ENCODE measurements around the gene SAXO2. TPM values are rescaled to one million over a fixed set of nuclear protein-coding genes. Genes with fewer than 3 reads are reported as not detected.

The SAXO2 gene
- total and polyA plus RNA-seq, 2 experiments from 2014 or later, result 0.73 to 10.1 TPM

DNA sequence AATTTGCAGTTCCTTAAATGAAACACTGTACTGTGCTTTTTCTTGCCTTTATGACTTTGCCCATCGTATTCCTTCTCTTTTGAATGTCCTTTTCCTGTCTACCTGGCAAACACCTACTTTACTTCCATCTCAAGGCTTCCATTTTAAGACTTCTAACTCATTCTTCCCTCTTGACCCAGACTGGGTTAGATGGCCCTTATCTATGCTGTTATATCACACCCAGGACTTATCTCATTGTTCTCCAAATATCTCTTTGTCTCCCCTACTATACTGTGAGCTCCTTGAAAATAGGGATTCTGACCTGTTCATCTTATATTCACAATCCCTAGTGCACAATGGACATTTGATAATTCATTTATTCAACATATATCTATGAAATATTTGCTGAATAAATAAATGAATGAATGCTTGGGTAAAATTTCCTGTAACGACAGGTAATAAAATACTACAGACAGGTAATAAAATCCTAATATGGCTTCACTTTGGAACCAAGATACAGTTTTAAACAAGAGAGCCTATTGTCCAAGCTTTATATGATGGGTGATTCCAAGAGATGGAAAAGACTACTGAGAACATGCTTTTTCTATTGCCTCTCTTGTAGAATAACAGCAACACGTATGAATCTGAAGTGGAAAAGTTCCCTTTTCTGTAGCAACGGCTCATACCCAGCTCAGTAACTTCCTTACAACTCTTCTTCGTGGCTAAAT, 22.8 kb upstream of the SAXO2 start:
- no peak for ATAC-seq
- Mint-ChIP-seq H3K4me1 (no peaks in the 10 kb centered on the region), H3K9me3 (no peaks in the 10 kb centered on the region), H3K4me3 (no peak overlapping the region), H3K27ac (no peak overlapping the region), H3K36me3 (ENCODE audit: low read depth) (peaks cover 20% of the 10 kb centered on the region), H3K27me3 (ENCODE audit: insufficient read depth, low read depth, poor library complexity) (no peaks in the 10 kb centered on the region)
- H3K9me2 ChIP-seq (ENCODE audit: insufficient read depth), result no peaks in the 10 kb centered on the region
- DNase-seq (ENCODE audit: low spot score), result no peak
- H4K20me1 ChIP-seq (replicated peaks; ENCODE audit: insufficient read depth), result no peaks in the 10 kb centered on the region
- H3F3A ChIP-seq (replicated peaks; ENCODE audit: low read depth), result no peaks in the 10 kb centered on the region
- no peak overlapping the region for H3K27ac ChIP-seq (ENCODE audit: low read depth)
- no peak overlapping the region for H2AFZ ChIP-seq
- H3K4me1 ChIP-seq (ENCODE audit: insufficient read depth), result no peaks in the 10 kb centered on the region
- TF ChIP-seq, protein P1, sequence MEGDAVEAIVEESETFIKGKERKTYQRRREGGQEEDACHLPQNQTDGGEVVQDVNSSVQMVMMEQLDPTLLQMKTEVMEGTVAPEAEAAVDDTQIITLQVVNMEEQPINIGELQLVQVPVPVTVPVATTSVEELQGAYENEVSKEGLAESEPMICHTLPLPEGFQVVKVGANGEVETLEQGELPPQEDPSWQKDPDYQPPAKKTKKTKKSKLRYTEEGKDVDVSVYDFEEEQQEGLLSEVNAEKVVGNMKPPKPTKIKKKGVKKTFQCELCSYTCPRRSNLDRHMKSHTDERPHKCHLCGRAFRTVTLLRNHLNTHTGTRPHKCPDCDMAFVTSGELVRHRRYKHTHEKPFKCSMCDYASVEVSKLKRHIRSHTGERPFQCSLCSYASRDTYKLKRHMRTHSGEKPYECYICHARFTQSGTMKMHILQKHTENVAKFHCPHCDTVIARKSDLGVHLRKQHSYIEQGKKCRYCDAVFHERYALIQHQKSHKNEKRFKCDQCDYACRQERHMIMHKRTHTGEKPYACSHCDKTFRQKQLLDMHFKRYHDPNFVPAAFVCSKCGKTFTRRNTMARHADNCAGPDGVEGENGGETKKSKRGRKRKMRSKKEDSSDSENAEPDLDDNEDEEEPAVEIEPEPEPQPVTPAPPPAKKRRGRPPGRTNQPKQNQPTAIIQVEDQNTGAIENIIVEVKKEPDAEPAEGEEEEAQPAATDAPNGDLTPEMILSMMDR (conservative IDR thresholded peaks at IDR 0.05; ENCODE audit: low read depth in 2 of 2), result no peak
- TF ChIP-seq, protein P2, sequence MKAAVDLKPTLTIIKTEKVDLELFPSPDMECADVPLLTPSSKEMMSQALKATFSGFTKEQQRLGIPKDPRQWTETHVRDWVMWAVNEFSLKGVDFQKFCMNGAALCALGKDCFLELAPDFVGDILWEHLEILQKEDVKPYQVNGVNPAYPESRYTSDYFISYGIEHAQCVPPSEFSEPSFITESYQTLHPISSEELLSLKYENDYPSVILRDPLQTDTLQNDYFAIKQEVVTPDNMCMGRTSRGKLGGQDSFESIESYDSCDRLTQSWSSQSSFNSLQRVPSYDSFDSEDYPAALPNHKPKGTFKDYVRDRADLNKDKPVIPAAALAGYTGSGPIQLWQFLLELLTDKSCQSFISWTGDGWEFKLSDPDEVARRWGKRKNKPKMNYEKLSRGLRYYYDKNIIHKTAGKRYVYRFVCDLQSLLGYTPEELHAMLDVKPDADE (IDR thresholded peaks at IDR 0.05), result no peak
- TF ChIP-seq JUNB (IDR thresholded peaks at IDR 0.05; ENCODE audit: unreplicated experiment), result no peak
- no peak for TF ChIP-seq CREB1 (CRISPR knock-in tag; IDR thresholded peaks at IDR 0.05; ENCODE audit: low read depth)
- TF ChIP-seq ZNF114 (CRISPR knock-in tag; IDR thresholded peaks at IDR 0.05), result no peak
- TF ChIP-seq, protein P3, sequence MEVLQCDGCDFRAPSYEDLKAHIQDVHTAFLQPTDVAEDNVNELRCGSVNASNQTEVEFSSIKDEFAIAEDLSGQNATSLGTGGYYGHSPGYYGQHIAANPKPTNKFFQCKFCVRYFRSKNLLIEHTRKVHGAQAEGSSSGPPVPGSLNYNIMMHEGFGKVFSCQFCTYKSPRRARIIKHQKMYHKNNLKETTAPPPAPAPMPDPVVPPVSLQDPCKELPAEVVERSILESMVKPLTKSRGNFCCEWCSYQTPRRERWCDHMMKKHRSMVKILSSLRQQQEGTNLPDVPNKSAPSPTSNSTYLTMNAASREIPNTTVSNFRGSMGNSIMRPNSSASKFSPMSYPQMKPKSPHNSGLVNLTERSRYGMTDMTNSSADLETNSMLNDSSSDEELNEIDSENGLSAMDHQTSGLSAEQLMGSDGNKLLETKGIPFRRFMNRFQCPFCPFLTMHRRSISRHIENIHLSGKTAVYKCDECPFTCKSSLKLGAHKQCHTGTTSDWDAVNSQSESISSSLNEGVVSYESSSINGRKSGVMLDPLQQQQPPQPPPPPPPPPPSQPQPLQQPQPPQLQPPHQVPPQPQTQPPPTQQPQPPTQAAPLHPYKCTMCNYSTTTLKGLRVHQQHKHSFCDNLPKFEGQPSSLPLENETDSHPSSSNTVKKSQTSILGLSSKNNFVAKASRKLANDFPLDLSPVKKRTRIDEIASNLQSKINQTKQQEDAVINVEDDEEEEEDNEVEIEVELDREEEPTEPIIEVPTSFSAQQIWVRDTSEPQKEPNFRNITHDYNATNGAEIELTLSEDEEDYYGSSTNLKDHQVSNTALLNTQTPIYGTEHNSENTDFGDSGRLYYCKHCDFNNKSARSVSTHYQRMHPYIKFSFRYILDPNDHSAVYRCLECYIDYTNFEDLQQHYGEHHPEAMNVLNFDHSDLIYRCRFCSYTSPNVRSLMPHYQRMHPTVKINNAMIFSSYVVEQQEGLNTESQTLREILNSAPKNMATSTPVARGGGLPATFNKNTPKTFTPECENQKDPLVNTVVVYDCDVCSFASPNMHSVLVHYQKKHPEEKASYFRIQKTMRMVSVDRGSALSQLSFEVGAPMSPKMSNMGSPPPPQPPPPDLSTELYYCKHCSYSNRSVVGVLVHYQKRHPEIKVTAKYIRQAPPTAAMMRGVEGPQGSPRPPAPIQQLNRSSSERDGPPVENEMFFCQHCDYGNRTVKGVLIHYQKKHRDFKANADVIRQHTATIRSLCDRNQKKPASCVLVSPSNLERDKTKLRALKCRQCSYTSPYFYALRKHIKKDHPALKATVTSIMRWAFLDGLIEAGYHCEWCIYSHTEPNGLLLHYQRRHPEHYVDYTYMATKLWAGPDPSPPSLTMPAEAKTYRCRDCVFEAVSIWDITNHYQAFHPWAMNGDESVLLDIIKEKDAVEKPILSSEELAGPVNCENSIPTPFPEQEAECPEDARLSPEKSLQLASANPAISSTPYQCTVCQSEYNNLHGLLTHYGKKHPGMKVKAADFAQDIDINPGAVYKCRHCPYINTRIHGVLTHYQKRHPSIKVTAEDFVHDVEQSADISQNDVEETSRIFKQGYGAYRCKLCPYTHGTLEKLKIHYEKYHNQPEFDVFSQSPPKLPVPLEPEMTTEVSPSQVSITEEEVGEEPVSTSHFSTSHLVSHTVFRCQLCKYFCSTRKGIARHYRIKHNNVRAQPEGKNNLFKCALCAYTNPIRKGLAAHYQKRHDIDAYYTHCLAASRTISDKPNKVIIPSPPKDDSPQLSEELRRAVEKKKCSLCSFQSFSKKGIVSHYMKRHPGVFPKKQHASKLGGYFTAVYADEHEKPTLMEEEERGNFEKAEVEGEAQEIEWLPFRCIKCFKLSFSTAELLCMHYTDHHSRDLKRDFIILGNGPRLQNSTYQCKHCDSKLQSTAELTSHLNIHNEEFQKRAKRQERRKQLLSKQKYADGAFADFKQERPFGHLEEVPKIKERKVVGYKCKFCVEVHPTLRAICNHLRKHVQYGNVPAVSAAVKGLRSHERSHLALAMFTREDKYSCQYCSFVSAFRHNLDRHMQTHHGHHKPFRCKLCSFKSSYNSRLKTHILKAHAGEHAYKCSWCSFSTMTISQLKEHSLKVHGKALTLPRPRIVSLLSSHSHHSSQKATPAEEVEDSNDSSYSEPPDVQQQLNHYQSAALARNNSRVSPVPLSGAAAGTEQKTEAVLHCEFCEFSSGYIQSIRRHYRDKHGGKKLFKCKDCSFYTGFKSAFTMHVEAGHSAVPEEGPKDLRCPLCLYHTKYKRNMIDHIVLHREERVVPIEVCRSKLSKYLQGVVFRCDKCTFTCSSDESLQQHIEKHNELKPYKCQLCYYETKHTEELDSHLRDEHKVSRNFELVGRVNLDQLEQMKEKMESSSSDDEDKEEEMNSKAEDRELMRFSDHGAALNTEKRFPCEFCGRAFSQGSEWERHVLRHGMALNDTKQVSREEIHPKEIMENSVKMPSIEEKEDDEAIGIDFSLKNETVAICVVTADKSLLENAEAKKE (CRISPR knock-in tag; IDR thresholded peaks at IDR 0.05), result no peak
- TF ChIP-seq NANOG (IDR thresholded peaks at IDR 0.05; ENCODE audit: borderline replicate concordance), result no peak
- TF ChIP-seq, protein P4, sequence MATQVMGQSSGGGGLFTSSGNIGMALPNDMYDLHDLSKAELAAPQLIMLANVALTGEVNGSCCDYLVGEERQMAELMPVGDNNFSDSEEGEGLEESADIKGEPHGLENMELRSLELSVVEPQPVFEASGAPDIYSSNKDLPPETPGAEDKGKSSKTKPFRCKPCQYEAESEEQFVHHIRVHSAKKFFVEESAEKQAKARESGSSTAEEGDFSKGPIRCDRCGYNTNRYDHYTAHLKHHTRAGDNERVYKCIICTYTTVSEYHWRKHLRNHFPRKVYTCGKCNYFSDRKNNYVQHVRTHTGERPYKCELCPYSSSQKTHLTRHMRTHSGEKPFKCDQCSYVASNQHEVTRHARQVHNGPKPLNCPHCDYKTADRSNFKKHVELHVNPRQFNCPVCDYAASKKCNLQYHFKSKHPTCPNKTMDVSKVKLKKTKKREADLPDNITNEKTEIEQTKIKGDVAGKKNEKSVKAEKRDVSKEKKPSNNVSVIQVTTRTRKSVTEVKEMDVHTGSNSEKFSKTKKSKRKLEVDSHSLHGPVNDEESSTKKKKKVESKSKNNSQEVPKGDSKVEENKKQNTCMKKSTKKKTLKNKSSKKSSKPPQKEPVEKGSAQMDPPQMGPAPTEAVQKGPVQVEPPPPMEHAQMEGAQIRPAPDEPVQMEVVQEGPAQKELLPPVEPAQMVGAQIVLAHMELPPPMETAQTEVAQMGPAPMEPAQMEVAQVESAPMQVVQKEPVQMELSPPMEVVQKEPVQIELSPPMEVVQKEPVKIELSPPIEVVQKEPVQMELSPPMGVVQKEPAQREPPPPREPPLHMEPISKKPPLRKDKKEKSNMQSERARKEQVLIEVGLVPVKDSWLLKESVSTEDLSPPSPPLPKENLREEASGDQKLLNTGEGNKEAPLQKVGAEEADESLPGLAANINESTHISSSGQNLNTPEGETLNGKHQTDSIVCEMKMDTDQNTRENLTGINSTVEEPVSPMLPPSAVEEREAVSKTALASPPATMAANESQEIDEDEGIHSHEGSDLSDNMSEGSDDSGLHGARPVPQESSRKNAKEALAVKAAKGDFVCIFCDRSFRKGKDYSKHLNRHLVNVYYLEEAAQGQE (IDR thresholded peaks at IDR 0.05; ENCODE audit: unreplicated experiment), result no peak
- TF ChIP-seq ZNF331 (CRISPR knock-in tag; IDR thresholded peaks at IDR 0.05; ENCODE audit: low read depth), result no peak
- no peak for TF ChIP-seq EZH2phosphoT487 (IDR thresholded peaks at IDR 0.05; ENCODE audit: unreplicated experiment)
- no peak for TF ChIP-seq POLR2AphosphoS5 (IDR thresholded peaks at IDR 0.05; ENCODE audit: low read depth)
- TF ChIP-seq EZH2 (IDR thresholded peaks at IDR 0.05; ENCODE audit: low read depth, unreplicated experiment), result no peak
- no peak for TF ChIP-seq STAT1 (IDR thresholded peaks at IDR 0.05; ENCODE audit: unreplicated experiment)
- no peaks in the 10 kb centered on the region; the same call in 1 of the 2 replicates for H3K79me2 ChIP-seq (replicated peaks; ENCODE audit: insufficient read depth)
- H3K36me3 ChIP-seq (ENCODE audit: insufficient read depth), result peaks cover 21% of the 10 kb centered on the region; the same call in 1 of the 2 replicates
- no peak overlapping the region for H3K4me2 ChIP-seq
- H3K4me3 ChIP-seq, result no peak overlapping the region
- H3K27me3 ChIP-seq (ENCODE audit: insufficient read depth), result no peaks in the 10 kb centered on the region

Measured in GM23338 (cell line).